Globus pallidus (tissue), 1 donor: ENCODE data around the gene JPH3.

ENCODE experiments used
- DNase-seq: peaks from one replicate; pipeline ENCODE4 v3.0.0-alpha.2; 2015; ENCODE audit warnings: low spot score

Gene JPH3

GRCh38 chr16:87681981-87682570, 79.8 kb downstream of the JPH3 start:
- DNase-seq, result no peak

DNA sequence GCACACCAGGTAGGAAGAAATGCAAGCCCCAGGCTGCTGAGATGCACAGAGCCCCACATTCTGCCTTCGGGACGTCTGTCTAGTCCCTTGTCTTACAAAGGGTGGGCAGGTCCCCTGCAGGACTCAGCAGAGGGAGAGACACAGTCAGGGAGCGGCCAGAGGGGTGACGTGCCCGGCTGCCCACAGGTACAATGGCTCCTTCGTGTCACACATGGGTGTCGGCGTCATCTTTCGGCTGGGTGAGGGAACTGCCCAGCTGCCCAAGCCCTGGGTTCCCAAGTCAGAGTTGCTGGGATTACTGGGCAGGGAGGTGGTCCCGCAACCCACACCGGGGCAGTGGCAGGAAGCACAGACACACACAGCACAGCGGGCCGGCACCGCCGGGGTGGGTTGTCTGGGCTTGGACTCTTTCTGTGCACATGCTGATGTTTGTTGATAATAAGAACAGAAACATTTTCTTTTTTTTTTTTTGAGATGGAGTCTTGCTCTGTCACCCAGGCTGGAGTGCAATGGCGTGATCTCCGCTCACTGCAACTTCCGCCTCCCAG, 80.6 kb downstream of the JPH3 start:
- DNase-seq, result no peak

DNA sequence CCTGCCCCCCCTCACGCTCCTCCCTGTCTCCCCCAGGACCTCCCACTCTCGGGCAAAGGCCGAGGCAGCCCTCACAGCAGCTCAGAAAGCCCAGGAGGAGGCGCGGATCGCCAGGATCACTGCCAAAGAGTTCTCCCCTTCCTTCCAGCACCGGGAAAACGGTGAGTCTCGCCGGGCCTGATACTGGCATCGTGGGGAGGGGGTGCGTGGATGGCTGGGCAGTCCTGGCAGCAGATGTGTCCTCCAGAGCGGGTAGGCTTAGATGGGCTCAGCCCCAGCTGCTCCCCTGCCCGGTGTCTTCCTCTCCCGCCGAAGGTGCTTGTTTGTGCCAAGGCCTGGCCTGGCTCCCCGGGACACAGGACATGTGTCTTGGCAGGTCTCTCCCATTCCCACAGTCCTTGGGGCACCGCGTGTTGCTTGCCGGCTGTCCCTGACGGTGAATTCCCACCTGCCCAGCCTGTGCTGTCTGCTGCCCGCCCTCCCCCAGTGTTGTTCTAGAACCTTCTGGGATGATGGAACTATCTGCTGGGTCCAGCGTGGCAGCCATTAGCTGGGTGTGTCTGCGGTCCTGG, 81.9 kb downstream of the JPH3 start:
- peak; percentile 20 for DNase-seq

GRCh38 chr16:87684711-87685404, 82.5 kb downstream of the JPH3 start:
- DNase-seq, result no peak

GRCh38 chr16:87685405-87685755, 83.1 kb downstream of the JPH3 start:
- no peak for DNase-seq

DNA sequence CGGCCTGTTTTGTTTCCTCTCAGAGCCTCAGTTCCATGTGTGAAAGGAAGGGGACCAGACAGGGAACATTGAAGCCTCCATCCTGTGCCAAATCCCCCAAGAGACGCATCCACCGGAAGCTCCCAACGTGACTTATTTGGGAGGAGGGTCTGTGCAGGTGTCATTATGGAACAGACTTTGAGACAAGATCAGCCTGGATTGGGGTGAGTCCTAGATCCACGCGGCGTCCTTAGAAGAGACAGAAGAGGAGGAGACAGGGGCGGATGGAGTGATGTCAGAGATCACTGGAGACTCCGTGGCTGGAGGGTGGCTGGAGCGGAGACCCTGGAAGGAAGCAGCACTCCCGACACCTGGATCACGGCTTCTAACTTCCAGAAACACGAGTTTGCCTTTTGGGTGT, 83.5 kb downstream of the JPH3 start:
- no peak for DNase-seq

DNA sequence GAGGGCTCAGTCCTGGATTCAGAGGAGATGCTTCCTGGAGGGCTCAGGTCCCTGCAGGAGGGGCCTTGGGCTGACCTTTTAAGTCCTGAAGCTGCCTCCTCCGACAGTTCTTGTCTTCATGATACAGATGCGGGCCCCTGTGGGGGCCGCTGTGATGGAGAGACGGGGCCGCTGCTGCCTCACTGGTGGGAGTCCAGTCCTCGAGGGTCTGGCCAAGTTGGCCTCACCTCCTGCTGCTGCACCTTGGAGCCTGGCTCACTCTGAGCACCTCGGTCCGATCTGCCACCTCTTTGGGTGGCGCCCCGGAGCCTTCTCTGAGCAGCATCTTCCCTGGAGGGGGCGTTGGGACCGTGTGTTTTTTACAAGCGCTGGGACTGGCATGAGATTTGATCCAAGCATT, 84.4 kb downstream of the JPH3 start:
- DNase-seq, result no peak

DNA sequence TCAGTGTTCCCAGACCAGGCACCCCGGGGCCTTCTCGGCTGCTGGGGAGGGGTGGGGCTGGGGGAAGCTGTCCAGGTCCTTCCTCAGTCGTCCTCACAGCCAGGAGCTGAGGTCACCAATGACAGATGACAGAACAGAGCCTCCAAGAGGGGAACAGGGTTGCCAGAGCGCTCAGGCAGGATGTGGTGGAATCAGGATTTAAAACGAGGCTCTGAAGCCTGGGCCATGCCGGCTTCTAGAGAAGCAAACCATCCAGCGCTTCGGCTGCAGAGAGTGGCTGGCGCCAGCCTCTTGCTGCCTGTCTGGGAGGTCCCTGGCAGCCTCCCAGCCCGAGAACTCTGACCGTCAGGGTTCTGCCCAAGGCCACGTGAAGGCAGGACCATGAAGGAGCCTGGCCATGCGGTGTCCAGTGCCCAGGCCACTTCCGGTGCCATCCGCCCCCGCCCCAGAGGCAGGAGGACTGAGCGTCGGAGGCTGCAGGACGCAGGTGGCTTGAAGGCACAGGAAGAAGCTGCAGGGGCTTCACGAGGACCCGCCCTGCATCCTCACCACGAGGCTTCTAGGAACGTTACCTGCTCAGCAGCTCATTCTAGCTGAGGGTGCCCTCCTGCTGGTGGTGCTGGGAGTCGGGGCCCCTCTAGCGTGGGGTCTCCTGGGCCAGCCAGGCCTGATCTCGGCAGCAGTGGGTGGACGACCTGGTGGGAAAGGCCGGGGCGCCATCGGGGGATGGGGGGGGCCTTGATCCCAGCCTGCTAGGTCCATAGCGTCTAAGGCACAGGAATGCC, 85.0 kb downstream of the JPH3 start:
- no peak for DNase-seq

GRCh38 chr16:87687998-87688529, 85.8 kb downstream of the JPH3 start:
- DNase-seq, result no peak

DNA sequence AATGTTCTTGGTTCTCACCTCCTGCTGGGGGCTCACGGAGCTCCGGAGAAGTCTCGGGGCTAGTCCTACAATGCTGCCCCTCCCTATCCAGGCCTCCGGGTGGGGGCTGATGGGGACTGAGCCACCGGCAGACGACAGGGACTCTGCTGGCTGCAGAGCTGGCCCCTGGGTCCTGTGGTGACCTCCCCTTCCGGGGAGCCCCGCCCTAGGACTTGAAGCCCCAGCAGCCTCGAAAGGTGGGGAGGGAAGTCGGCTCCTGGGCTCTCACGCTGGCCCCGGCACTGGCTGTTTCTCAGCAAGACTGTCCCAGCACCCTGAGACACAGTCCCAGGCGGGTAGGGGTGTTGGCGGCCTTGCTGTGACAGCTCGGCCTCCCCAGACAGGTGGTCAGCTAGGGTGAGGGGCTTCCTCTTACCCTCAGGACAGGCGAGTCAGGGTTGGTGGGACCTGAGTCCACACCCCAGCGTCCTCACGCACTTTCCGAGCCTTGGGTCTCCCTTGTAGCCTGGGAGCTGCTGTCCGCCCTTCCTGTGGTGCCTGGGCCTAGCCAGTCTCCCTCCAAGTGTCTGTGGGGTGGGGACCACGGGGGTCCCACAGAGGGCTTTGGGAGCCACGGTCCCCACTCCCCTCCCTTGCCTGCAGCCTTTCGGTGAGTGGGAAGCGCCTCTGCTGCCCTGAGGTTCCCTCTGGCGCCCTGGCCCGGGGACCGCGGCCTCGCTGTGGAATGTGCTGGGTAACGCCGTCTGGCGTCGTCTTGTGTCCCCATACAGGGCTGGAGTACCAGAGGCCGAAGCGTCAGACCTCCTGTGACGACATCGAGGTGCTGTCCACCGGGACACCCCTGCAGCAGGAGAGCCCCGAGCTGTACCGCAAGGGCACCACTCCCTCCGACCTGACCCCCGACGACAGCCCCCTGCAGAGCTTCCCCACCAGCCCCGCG, 86.8 kb downstream of the JPH3 start:
- no peak for DNase-seq

DNA sequence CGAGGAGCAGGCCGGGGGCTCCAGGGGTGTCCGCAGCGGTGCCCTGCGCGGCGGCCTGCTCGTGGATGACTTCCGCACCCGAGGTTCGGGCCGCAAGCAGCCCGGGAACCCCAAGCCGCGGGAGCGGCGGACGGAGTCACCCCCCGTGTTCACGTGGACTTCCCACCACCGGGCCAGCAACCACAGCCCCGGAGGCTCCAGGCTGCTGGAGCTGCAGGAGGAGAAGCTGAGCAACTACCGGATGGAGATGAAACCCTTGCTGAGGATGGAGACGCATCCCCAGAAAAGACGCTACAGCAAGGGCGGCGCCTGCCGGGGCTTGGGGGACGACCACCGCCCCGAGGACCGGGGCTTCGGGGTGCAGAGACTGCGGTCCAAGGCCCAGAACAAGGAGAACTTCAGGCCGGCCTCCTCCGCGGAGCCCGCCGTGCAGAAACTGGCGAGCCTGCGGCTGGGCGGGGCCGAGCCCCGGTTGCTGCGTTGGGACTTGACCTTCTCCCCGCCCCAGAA, 87.7 kb downstream of the JPH3 start:
- DNase-seq, result no peak

- no peak for DNase-seq
These were observed 88.8 kb downstream of the JPH3 start for GRCh38 chr16:87690911-87691685.

DNA sequence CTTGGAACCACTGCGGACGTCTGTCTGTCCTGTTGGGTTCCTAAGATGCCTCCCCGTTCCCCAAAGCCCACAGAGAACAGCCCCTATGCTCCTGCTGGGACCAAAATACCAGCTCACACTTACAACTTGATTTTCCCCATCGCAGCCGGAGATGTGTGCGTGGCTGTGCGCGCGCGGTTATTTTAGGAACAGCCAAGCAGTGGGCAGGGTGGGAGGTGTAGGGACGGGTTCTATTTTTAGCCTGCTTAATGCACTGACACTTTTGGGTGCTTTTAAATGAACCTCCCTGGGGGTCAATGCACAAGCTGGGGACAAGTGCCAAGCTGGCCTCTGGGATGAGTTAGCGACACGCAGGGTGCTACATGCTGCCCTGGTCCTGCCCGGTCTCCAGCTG, 89.4 kb downstream of the JPH3 start:
- DNase-seq, result no peak

DNA sequence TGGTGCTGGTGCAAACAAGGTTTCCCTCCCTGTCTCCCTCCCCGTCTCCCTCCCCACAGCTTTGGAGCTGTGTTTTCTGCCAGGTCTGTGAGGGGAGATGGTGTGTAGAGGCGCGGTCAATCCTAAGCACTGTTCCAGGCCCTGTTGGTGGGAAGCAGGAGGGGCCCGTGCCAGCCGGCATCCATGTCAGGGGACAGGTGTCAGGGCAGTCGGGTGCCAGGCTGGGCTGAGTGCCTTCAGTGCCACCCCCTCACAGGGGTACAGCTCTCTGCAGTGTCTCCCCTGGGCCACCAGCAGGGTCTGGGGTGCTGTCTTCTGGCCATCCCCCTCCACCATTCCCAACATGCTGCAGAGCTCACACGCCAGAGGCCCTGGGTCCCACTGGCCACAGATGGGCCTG, 89.9 kb downstream of the JPH3 start:
- DNase-seq, result no peak

DNA sequence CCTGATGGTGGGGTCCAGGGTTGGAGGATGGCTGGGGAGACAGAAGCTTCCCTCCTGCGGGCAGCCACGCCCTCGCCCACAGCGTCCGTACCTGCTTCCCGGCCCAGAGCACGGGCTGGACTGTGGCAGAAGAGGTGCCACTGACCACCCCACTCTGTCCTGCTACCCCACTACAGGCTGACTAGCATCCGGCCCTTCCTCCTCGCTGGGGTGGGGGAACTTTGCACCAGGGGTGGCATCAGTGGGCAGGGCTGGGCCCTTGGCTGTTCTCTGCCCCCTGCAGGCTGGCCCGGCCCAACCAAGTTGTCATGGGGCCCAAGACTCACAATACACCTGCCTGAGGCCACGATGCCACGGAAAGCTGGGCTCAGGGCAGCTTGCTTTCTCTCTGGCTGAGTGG, 90.4 kb downstream of the JPH3 start:
- no peak for DNase-seq

GRCh38 chr16:87693827-87694226, 91.5 kb downstream of the JPH3 start:
- no peak for DNase-seq

DNA sequence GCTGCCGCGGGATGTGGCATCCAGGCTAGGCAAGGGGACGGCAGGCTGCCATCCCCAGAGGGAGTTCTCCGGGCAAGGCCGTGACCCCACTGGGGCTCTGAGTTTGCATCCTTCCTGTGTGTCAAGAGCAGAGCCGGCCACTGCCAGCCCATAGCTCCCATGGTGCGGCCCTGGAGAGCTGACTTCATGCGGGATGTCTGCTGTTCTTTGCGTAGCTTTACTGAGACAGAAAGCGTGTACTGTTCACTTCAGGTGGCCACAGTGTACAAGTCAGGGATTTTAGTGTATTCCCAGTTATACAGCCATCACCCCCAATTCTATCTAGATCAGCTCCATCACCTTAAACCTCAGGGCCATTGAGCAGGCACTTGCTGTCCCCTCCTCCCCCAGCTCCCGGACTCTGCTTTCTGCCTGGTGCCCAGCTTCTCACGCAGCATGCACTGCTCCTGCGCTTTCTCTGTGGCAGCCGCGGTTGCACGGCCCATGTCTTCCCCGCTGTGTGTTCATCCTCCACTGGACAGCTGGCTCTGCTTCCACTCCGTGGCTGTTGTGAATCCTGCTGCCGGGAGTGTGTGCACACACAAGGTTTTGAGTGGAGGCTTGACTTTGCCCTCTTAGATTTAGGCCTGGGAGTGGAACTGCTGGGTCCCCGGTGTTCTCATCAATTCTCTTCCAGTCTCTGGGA, 92.3 kb downstream of the JPH3 start:
- DNase-seq, result no peak

DNA sequence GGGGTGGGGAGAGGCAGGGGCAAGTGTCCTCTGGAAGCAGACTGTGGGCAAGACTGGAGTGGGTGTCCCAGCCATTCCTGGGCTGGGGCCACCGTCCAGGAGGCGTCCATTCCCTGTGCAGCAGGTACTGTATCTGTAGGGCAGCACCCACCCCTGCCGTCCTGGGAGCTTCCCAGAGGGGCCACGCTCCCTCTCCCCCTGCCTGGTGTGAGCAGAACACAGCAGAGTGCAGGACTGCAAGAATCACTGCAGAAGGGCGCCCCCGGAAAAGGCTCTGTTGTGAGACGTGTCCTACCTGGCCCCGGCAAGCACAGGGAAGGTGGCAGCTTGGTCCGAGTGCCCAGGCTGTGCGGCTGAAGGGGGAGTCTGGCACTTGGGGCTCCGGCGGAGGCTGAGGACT, 93.2 kb downstream of the JPH3 start:
- DNase-seq, result no peak

- DNase-seq, result no peak
These were observed 94.4 kb downstream of the JPH3 start for GRCh38 chr16:87696726-87697125.

DNA sequence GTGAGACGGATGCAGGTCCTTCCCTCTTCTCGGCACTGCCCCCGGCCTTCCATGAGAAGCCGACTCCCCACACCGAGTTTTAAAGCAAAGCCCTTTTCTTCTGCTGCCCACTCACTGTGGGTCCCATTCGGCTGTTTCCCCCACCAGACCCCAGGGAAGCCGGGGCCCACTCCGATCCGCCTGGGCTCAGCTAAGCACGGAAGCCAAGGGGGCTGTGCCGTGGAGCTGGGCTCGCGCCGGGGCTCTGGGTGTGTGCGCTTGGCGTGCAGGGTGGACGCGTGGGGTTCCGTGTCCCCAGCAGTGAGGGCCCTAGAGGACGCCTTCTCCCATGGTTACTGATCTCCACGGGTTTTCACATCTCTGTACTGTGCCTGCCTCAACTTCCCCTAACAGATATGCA, 94.9 kb downstream of the JPH3 start:
- DNase-seq, result no peak
